ENCODE results near the gene B4GALT1.

B4GALT1 gene

GRCh38 chr9:33197279-33198152 lies 30.4 kb upstream of the B4GALT1 start:
- no peak for TF ChIP-seq CTCF (IDR thresholded peaks at IDR 0.05)

DNA sequence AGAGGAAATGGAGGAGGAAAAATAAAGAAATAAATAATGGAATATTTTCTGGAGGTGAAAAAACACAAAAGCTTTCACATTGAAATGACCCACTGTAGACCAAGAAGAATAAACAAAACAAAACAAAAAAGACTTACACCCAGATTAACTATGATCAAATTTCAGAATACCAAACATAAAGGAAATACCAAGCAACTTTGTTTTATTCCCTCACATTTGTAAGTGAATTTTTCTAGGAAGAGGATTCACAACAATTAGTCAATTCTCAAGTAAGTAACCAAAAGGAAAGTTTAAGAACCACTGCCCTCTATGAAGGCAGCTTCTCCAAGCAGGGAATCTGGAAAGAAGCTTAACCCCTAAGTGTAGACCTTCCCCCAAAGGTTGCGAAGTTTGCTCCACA lies 29.6 kb upstream of the B4GALT1 start:
- TF ChIP-seq CTCF (IDR thresholded peaks at IDR 0.05) = no peak

DNA sequence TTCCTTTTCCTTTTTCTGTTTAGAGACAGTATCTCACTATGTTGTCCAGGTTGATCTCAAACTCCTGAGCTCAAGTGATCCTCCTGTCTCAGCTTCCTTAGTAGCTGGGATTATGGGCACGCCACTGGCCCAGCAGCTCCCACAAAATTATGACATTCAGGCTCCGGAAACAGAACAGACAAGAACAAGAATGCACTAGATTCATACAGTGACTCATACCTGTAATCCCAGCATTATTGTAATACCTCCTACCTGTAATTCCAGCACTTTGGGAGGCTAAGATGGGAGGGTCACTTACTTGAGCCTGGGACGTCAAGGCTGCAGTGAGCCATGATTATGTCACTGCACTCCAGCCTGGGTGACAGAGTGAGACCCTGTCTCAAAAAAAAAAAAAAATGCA lies 26.7 kb upstream of the B4GALT1 start:
- TF ChIP-seq CTCF (IDR thresholded peaks at IDR 0.05) = no peak

- TF ChIP-seq CTCF (IDR thresholded peaks at IDR 0.05) = no peak
These were observed 25.5 kb upstream of the B4GALT1 start for GRCh38 chr9:33192493-33193255.

DNA sequence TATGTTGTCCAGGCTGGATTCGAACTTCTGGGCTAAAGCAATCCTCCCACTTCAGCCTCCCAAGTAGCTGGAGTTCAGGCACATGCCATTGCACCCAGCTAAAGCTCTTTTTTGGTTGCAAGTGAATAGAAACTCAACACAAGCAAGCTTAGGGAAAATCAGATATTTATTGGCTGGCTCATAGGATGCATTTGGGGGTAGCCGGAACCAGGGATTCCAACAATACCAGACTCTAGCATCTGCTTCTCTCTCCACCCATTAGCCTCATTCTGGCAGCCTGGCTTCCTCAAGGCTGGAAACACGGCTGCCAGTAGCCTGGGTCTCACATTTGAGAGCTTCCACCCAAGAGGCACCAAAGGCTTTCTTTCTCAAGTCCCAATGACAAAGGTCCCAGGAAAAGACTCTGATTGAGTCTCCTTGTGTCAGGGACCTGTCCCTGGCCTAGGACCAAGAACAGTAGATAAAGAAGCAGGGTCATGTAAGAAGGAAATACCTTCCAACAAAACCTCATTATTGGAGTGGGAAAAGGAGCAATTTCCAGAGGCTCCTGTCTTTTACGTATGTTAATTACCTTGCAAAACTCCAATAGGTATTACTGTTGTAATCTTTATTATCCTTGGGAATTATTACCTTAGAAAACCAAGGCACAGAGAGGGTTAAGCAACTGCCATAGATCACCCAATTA lies 23.0 kb upstream of the B4GALT1 start:
- no peak for TF ChIP-seq CTCF (IDR thresholded peaks at IDR 0.05)

DNA sequence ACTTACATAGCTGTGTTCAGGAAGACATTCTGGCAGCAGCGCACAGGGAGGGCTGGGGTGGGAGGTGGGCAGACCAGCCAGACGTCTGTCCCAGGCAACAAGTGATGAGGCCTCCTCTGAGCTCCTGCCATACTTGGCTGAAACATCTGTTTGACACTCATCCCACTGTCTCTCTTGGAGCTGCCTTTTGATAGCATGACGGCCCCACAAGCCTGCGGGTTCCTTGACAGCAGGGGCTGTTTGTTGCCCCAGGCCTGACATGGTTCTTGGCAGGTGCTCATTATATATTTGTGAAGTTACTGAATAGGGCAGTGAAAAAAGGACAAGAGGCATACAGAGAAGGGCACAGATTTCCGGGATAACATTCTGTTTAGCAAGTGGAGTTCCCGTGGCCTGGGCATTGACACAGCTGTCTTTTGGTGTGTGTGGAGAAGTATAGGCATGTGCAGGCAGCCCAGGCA lies 22.2 kb upstream of the B4GALT1 start:
- TF ChIP-seq CTCF (IDR thresholded peaks at IDR 0.05) = no peak

DNA sequence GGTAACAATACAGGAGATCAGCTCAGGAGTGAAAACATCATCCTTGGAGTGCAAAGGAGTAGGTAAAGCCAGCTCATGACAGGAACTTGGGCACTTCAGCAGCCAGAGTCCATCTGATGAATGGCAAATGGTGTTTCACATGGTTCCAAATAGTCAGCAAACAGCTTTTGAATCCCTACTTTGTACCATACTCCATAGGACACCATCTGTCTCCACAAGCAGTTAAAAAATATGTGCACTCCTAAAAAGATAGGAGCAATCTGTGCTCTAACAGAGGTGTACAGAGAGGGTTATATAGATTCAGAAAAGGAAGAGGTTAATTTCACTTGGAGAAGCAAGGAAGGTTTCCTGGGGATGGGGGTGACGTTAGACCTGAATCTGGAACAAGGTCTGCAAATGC lies 21.6 kb upstream of the B4GALT1 start:
- TF ChIP-seq CTCF (IDR thresholded peaks at IDR 0.05) = no peak
